HepG2 (cell line): Measurements from ENCODE around the gene COASY. TPM values are rescaled to one million over a fixed set of nuclear protein-coding genes. Genes with fewer than 3 reads are reported as not detected.

Experiments
- BCL3 ChIP-seq: sonication (generic); formaldehyde crosslinking; IDR thresholded peaks from 2 replicates; pipeline ENCODE4 v1.5.1; 2020; ENCODE audit warnings: mild to moderate bottlenecking, missing genetic modification reagents, moderate library complexity
- EHMT2 ChIP-seq: fragments of 200-600 bp; sonication (generic); IDR thresholded peaks from 2 replicates; pipeline ENCODE4 v1.7.0; 2017; ENCODE audit warnings: antibody characterized with exemption, low read depth, low read length, borderline replicate concordance
- HMG20B ChIP-seq: conservative IDR thresholded peaks from 2 replicates; pipeline ENCODE4 v1.6.1; 2016; ENCODE audit warnings: missing genetic modification reagents, missing compliant biosample characterization
- HNRNPLL ChIP-seq: fragments of 200-400 bp; formaldehyde crosslinking; IDR thresholded peaks from 2 replicates; pipeline ENCODE4 v1.6.1; 2017; ENCODE audit warnings: mild to moderate bottlenecking, low read depth, low read length; ENCODE audit not compliant: poor library complexity, severe bottlenecking
- KDM5B ChIP-seq: sonication (generic); formaldehyde crosslinking; IDR thresholded peaks from 2 replicates; pipeline ENCODE4 v1.4.0; 2020; ENCODE audit warnings: missing genetic modification reagents, mild to moderate bottlenecking, borderline replicate concordance
- MTA1 ChIP-seq: sonication (generic); formaldehyde crosslinking; IDR thresholded peaks from 2 replicates; pipeline ENCODE4 v1.4.0; 2020; ENCODE audit warnings: missing genetic modification reagents, mild to moderate bottlenecking, borderline replicate concordance
- NR2F2 ChIP-seq: IDR thresholded peaks from 2 replicates; pipeline ENCODE4 v1.6.1; 2012; ENCODE audit warnings: low read depth, inconsistent platforms, borderline replicate concordance
- REPIN1 ChIP-seq: sonication (generic); formaldehyde crosslinking; IDR thresholded peaks from 2 replicates; pipeline ENCODE4 v1.8.0; 2022; ENCODE audit warnings: missing genetic modification reagents, low read depth, mild to moderate bottlenecking, borderline replicate concordance
- SMAD3 ChIP-seq: sonication (generic); formaldehyde crosslinking; IDR thresholded peaks from 2 replicates; pipeline ENCODE4 v1.4.0; 2020; ENCODE audit warnings: missing genetic modification reagents
- SNAPC2 ChIP-seq: sonication (generic); formaldehyde crosslinking; IDR thresholded peaks from 2 replicates; pipeline ENCODE4 v1.8.1; 2022; ENCODE audit warnings: mild to moderate bottlenecking, missing genetic modification reagents
- USF2 ChIP-seq, 2 experiments: sonication (generic) in 1 of 2; formaldehyde crosslinking in 1 of 2; IDR thresholded peaks; 2 replicates each; pipeline versions ENCODE4 v1.5.1 to v1.6.1; 2011 to 2020; ENCODE audit warnings: borderline replicate concordance in 1 of 2, low read depth in 1 of 2, low read length in 1 of 2, mild to moderate bottlenecking in 1 of 2, missing genetic modification reagents in 1 of 2, moderate library complexity in 1 of 2
- ZBTB3 ChIP-seq: sonication (generic); formaldehyde crosslinking; IDR thresholded peaks from 2 replicates; pipeline ENCODE4 v1.4.0; 2020; ENCODE audit warnings: low read depth, mild to moderate bottlenecking, moderate library complexity, missing genetic modification reagents, borderline replicate concordance
- ZBTB49 ChIP-seq: sonication (generic); formaldehyde crosslinking; IDR thresholded peaks from 2 replicates; pipeline ENCODE4 v1.4.0; 2020; ENCODE audit warnings: missing genetic modification reagents, borderline replicate concordance
- ZFX ChIP-seq: sonication (generic); formaldehyde crosslinking; IDR thresholded peaks from 2 replicates; pipeline ENCODE4 v1.4.0; 2020; ENCODE audit warnings: mild to moderate bottlenecking, low read depth, missing genetic modification reagents, moderate library complexity
- ZNF160 ChIP-seq: sonication (generic); formaldehyde crosslinking; IDR thresholded peaks from 2 replicates; pipeline ENCODE4 v1.8.0; 2022; ENCODE audit warnings: mild to moderate bottlenecking, inconsistent platforms, missing genetic modification reagents
- ZNF614 ChIP-seq: IDR thresholded peaks from 2 replicates; pipeline ENCODE4 v1.6.1; 2018; ENCODE audit warnings: missing biosample characterization, missing genetic modification reagents, inconsistent platforms, borderline replicate concordance
- ZNF740 ChIP-seq: sonication (generic); formaldehyde crosslinking; IDR thresholded peaks from 2 replicates; pipeline ENCODE4 v1.4.0; 2020; ENCODE audit warnings: missing genetic modification reagents
- ZNF839 ChIP-seq: sonication (generic); formaldehyde crosslinking; IDR thresholded peaks from 2 replicates; pipeline ENCODE4 v1.4.0; 2020; ENCODE audit warnings: missing genetic modification reagents, mild to moderate bottlenecking, borderline replicate concordance
- ZNF883 ChIP-seq: sonication (generic); formaldehyde crosslinking; IDR thresholded peaks from 2 replicates; pipeline ENCODE4 v1.5.1; 2020; ENCODE audit warnings: mild to moderate bottlenecking, missing genetic modification reagents; ENCODE audit errors: not compliant biosample characterization
- polyA plus RNA-seq, 8 experiments: library from polyadenylated mRNA; depleted of rRNA in 3 of 8; stranded (reverse) in 7 of 8; unstranded in 1 of 8; fragments of >200 nt; fragmentation: Illumina TruSeq in 4 of 8; extraction: Trizol in 4 of 8; gene quantifications; 2 replicates each; pipeline versions ENCODE4 v1.2.1 to v1.2.3, GENCODE V29; 2011 to 2016; ENCODE audit warnings: low read depth in 4 of 8, missing spikeins in 1 of 8, mixed read lengths in 1 of 8; ENCODE audit not compliant: insufficient read depth in 1 of 8
- total RNA-seq, 5 experiments: library from RNA; depleted of rRNA; stranded (reverse); fragments of >200 nt; fragmentation: Illumina TruSeq; extraction: Trizol; gene quantifications; 2 replicates each; pipeline ENCODE4 v1.2.3, GENCODE V29; 2016; ENCODE audit warnings: low read depth in 1 of 5

The COASY gene
- total and polyA plus RNA-seq, 2 of the 13 experiments (the other 11 are each of a cell fraction or from before 2014, with no cell fraction given), result 90.7 to 125 TPM

- TF ChIP-seq SMAD3 (CRISPR knock-in tag) (peak; percentile 64; the same call in 1 of the 2 replicates), NR2F2 (0 out of 2 replicates have a peak, but pooled peaks have one; percentile 7), ZFX (peak; percentile 98), ZNF614 (CRISPR knock-in tag) (peak; percentile 95), ZNF839 (CRISPR knock-in tag) (0 out of 2 replicates have a peak, but pooled peaks have one; percentile 24), REPIN1 (CRISPR knock-in tag) (peak; percentile 97), HMG20B (CRISPR knock-in tag) (peak; percentile 64), USF2 (IDR thresholded peaks at IDR 0.05; ENCODE audit: low read depth, low read length) (peak; percentile 14; the same call in 1 of the 2 replicates), USF2 (CRISPR knock-in tag; IDR thresholded peaks at IDR 0.05; ENCODE audit: borderline replicate concordance) (no peak), ZNF883 (CRISPR knock-in tag) (peak; percentile 30), ZBTB3 (CRISPR knock-in tag) (0 out of 2 replicates have a peak, but pooled peaks have one; percentile 29), ZNF740 (CRISPR knock-in tag) (0 out of 2 replicates have a peak, but pooled peaks have one; percentile 15), ZNF160 (peak; percentile 65), BCL3 (CRISPR knock-in tag) (peak; percentile 59), KDM5B (0 out of 2 replicates have a peak, but pooled peaks have one; percentile 40), EHMT2 (no peak), HNRNPLL (peak; percentile 75), MTA1 (CRISPR knock-in tag) (peak; percentile 4; the same call in 1 of the 2 replicates), ZBTB49 (CRISPR knock-in tag) (no peak), SNAPC2 (CRISPR knock-in tag) (peak; percentile 46; the same call in 1 of the 2 replicates)
Observed at GRCh38 chr17:42536372-42537155, 25.4 kb upstream of the COASY start (continued).
